Activated CD8-positive, alpha-beta T cell treated with anti-CD3 and anti-CD28 coated beads for 36 hours (primary cell): ENCODE data around the gene ADORA2A. TPM values are rescaled to one million over a fixed set of nuclear protein-coding genes. Genes with fewer than 3 reads are reported as not detected.

Experiments
- ATAC-seq: fragments of 200-7000 bp; cut with Tn5 transposase; one replicate; pipeline ENCODE4 v1.10.0; 2021; ENCODE audit warnings: mild to moderate bottlenecking, moderate library complexity
- CTCF ChIA-PET: fragments of 350-600 bp; sonication (Branson Sonifier 250); formaldehyde crosslinking; loops from one replicate; lab custom pipeline; 2021; ENCODE audit warnings: antibody characterized with exemption; lab: Charles Lee
- POLR2A ChIA-PET: fragments of 350-600 bp; sonication (Branson Sonifier 250); formaldehyde crosslinking; loops from one replicate; lab custom pipeline; 2021; ENCODE audit warnings: antibody characterized with exemption; lab: Charles Lee
- DNase-seq: peaks from one replicate; pipeline ENCODE4 v3.0.0-alpha.2; 2020
- H3K27ac Mint-ChIP-seq: one replicate; pipeline ENCODE4 v1.8.0; 2021; ENCODE audit warnings: mild to moderate bottlenecking, mixed read lengths
- H3K27me3 Mint-ChIP-seq: one replicate; pipeline ENCODE4 v1.8.0; 2021; ENCODE audit warnings: mixed read lengths
- H3K36me3 Mint-ChIP-seq: one replicate; pipeline ENCODE4 v1.8.0; 2021; ENCODE audit warnings: low read depth, mixed read lengths
- H3K4me1 Mint-ChIP-seq: one replicate; pipeline ENCODE4 v1.8.0; 2021; ENCODE audit warnings: low read depth, mixed read lengths
- H3K4me3 Mint-ChIP-seq: one replicate; pipeline ENCODE4 v1.8.0; 2021; ENCODE audit warnings: mild to moderate bottlenecking, moderate library complexity, mixed read lengths
- H3K9me3 Mint-ChIP-seq: one replicate; pipeline ENCODE4 v1.8.0; 2021; ENCODE audit warnings: mixed read lengths
- intact Hi-C: fragments of 100-400 bp; cut with micrococcal nuclease; formaldehyde crosslinking; loops from one replicate; pipeline ENCODE4 v1.10.0; 2022
- total RNA-seq, 2 experiments: library from RNA; stranded (reverse); gene quantifications; one replicate each; pipeline ENCODE4 v1.2.3, GENCODE V29; 2021
- TF ChIP-seq, protein P1 (sequence below): fragments of 200-600 bp; IDR thresholded peaks from one replicate; pipeline ENCODE4 v1.8.0; 2022; ENCODE audit warnings: antibody characterized with exemption, mild to moderate bottlenecking

ADORA2A gene
- total RNA-seq, 2 experiments from 2014 or later: 41.4 to 42.9 TPM

DNA sequence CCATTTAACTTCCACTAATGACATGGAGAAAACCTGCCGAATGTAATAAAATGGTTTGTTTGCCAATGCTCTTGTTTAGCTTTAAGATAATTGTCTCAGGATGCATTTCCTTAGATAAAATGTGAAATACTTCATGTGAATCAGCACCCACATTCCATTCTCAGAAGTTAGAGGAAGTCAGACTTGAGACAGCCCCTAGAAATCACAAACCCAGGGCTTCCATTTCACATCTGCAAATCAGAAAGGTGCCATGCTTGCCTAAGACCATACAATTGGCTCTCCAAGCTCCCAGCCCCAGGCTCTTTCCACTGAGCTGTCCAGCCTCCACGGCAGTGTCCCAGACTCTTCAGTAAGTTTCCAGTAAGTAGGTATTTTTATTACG, 35.6 kb upstream of the ADORA2A start:
- Mint-ChIP-seq H3K36me3 (peaks cover 12% of the 10 kb centered on the region), H3K4me3 (no peak overlapping the region), H3K27ac (peak overlapping the region; percentile 60), H3K4me1 (peaks cover 14% of the 10 kb centered on the region), H3K9me3 (no peaks in the 10 kb centered on the region), H3K27me3 (no peaks in the 10 kb centered on the region)
- no peak for ATAC-seq
- intact Hi-C loops: no loop called here
- TF ChIP-seq, protein P1, sequence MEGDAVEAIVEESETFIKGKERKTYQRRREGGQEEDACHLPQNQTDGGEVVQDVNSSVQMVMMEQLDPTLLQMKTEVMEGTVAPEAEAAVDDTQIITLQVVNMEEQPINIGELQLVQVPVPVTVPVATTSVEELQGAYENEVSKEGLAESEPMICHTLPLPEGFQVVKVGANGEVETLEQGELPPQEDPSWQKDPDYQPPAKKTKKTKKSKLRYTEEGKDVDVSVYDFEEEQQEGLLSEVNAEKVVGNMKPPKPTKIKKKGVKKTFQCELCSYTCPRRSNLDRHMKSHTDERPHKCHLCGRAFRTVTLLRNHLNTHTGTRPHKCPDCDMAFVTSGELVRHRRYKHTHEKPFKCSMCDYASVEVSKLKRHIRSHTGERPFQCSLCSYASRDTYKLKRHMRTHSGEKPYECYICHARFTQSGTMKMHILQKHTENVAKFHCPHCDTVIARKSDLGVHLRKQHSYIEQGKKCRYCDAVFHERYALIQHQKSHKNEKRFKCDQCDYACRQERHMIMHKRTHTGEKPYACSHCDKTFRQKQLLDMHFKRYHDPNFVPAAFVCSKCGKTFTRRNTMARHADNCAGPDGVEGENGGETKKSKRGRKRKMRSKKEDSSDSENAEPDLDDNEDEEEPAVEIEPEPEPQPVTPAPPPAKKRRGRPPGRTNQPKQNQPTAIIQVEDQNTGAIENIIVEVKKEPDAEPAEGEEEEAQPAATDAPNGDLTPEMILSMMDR: no peak
- POLR2A ChIA-PET: interaction anchor here (0.5 kb wide), 1 partner anchor 169 kb away, joined by 4 read pairs; no protein-coding TSS in a partner anchor
- CTCF ChIA-PET: interaction anchor here (0.7 to 1.3 kb wide), 2 partner anchors 11 to 161 kb away, joined by 3 to 5 read pairs; no protein-coding TSS in a partner anchor
- no peak for DNase-seq

GRCh38 chr22:24392218-24392931, 35.0 kb upstream of the ADORA2A start:
- intact Hi-C loops: no loop called here
- Mint-ChIP-seq H3K27ac (no peak overlapping the region), H3K27me3 (no peaks in the 10 kb centered on the region), H3K9me3 (no peaks in the 10 kb centered on the region), H3K4me1 (peaks cover 14% of the 10 kb centered on the region), H3K4me3 (no peak overlapping the region), H3K36me3 (peaks cover 8% of the 10 kb centered on the region)
- ChIA-PET POLR2A (interaction anchor here (1.5 kb wide), 1 partner anchor 10 kb away, joined by 3 read pairs; no protein-coding TSS in a partner anchor), CTCF (interaction anchor here (0.7 to 1.3 kb wide), 2 partner anchors 11 to 161 kb away, joined by 3 to 5 read pairs; no protein-coding TSS in a partner anchor)
- ATAC-seq (no peak), DNase-seq (no peak)
- TF ChIP-seq, protein P1: no peak

GRCh38 chr22:24393012-24393559, 34.3 kb upstream of the ADORA2A start:
- Mint-ChIP-seq H3K27ac (no peak overlapping the region), H3K9me3 (no peaks in the 10 kb centered on the region), H3K36me3 (peaks cover 8% of the 10 kb centered on the region), H3K4me1 (peaks cover 16% of the 10 kb centered on the region), H3K27me3 (no peaks in the 10 kb centered on the region), H3K4me3 (no peak overlapping the region)
- intact Hi-C loops: no loop called here
- TF ChIP-seq, protein P1: no peak
- ChIA-PET CTCF (interaction anchor here (0.8 to 1.1 kb wide), 3 partner anchors 13 to 131 kb away, joined by 4 read pairs; no protein-coding TSS in a partner anchor), POLR2A (interaction anchor here (1.5 kb wide), 1 partner anchor 10 kb away, joined by 3 read pairs; no protein-coding TSS in a partner anchor)
- DNase-seq: no peak
- no peak for ATAC-seq

DNA sequence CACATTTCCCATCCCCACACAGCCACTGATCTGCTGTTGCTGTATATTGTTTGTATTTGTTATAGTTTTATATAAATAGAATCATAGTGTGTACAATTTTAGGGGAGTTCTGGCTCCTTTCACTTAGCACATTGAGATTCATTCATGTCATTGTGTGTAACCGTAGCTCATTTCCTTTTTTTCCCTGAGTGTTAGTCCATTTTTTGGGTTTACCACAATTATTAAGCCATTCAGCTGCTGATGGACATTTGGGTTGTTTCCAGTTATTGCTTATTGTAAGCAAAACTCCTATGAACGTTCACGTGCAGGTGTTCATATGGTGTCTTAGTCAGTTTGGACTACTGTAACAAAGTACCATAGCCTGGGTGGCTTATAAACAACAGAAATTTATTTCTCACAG, 33.6 kb upstream of the ADORA2A start:
- POLR2A ChIA-PET: interaction anchor here (0.8 to 1.5 kb wide), 2 partner anchors 9 to 42 kb away, joined by 3 read pairs; no protein-coding TSS in a partner anchor
- Mint-ChIP-seq H3K9me3 (no peaks in the 10 kb centered on the region), H3K4me3 (no peak overlapping the region), H3K36me3 (peaks cover 8% of the 10 kb centered on the region), H3K4me1 (peaks cover 21% of the 10 kb centered on the region), H3K27ac (no peak overlapping the region), H3K27me3 (no peaks in the 10 kb centered on the region)
- TF ChIP-seq, protein P1: no peak
- CTCF ChIA-PET: interaction anchor here (0.8 to 1.1 kb wide), 3 partner anchors 13 to 130 kb away, joined by 4 read pairs; no protein-coding TSS in a partner anchor
- intact Hi-C loops: no loop called here
- ATAC-seq: no peak
- DNase-seq: no peak
